ENCODE results near the gene CEBPZ.
A peak's percentile ranks its signal among the peaks of the same experiment; 100 is the strongest.
"Not testable (repeated sequence)": the region's sequence is repeated elsewhere in the genome, so short reads cannot be mapped to it uniquely, and the experiment has no call there.

Gene CEBPZ

GRCh38 chr2:37243435-37243834 lies 12.0 kb upstream of the CEBPZ start:
- DNase-seq (ENCODE audit: low spot score): no peak
- ChIA-PET POLR2A (ENCODE audit: low non-redundant PET) (no interaction called here), CTCF (interaction anchor here (0.6 kb wide), 1 partner anchor 1737 kb away, joined by 7 read pairs; no protein-coding TSS in a partner anchor)
- H3K27ac ChIP-seq: no peak overlapping the region
- no peak for TF ChIP-seq CTCF (conservative IDR thresholded peaks at IDR 0.05; ENCODE audit: low read depth)

GRCh38 chr2:37232131-37232933 lies 936 bp upstream of the CEBPZ start:
- ChIA-PET POLR2A (ENCODE audit: low non-redundant PET) (interaction anchor here (0.6 to 1.0 kb wide), 2 partner anchors 21 to 92 kb away, joined by 3 read pairs; partner anchors contain the start of gene PRKD3), CTCF (interaction anchor here (0.6 kb wide), 1 partner anchor 69 kb away, joined by 3 read pairs; no protein-coding TSS in a partner anchor)
- peak; percentile 46 for DNase-seq (ENCODE audit: low spot score)
- TF ChIP-seq CTCF (conservative IDR thresholded peaks at IDR 0.05; ENCODE audit: low read depth): no peak
- H3K27ac ChIP-seq: peak overlapping the region; percentile 88

- no peak for TF ChIP-seq CTCF (conservative IDR thresholded peaks at IDR 0.05; ENCODE audit: low read depth)
- ChIA-PET POLR2A (ENCODE audit: low non-redundant PET) (no interaction called here), CTCF (no interaction called here)
- no peak overlapping the region for H3K27ac ChIP-seq
- peak; percentile 18 for DNase-seq (ENCODE audit: low spot score)
These were observed 815 bp downstream of the CEBPZ start for GRCh38 chr2:37230581-37230980.

GRCh38 chr2:37228788-37229187 lies 2.6 kb downstream of the CEBPZ start:
- no peak overlapping the region for H3K27ac ChIP-seq
- CTCF ChIA-PET: interaction anchor here (0.7 kb wide), 1 partner anchor 56 kb away, joined by 3 read pairs; no protein-coding TSS in a partner anchor
- no peak for DNase-seq (ENCODE audit: low spot score)
- POLR2A ChIA-PET (ENCODE audit: low non-redundant PET): interaction anchor here (0.6 kb wide), 1 partner anchor 262 kb away, joined by 3 read pairs; the partner anchor contains the start of gene STRN
- no peak for TF ChIP-seq CTCF (conservative IDR thresholded peaks at IDR 0.05; ENCODE audit: low read depth)

GRCh38 chr2:37226863-37227262 lies 4.5 kb downstream of the CEBPZ start:
- ChIA-PET CTCF (no interaction called here), POLR2A (ENCODE audit: low non-redundant PET) (no interaction called here)
- TF ChIP-seq CTCF (conservative IDR thresholded peaks at IDR 0.05; ENCODE audit: low read depth): no peak
- DNase-seq (ENCODE audit: low spot score): no peak
- H3K27ac ChIP-seq: no peak overlapping the region

- DNase-seq (ENCODE audit: low spot score); H3K27ac ChIP-seq; POLR2A ChIA-PET (ENCODE audit: low non-redundant PET); CTCF ChIA-PET: not testable (repeated sequence)
These were observed 6.3 kb downstream of the CEBPZ start for GRCh38 chr2:37225129-37225528.

- ChIA-PET CTCF (no interaction called here), POLR2A (ENCODE audit: low non-redundant PET) (no interaction called here)
- no peak for TF ChIP-seq CTCF (conservative IDR thresholded peaks at IDR 0.05; ENCODE audit: low read depth)
- DNase-seq (ENCODE audit: low spot score): no peak
- no peak overlapping the region for H3K27ac ChIP-seq
These were observed 7.3 kb downstream of the CEBPZ start for GRCh38 chr2:37224063-37224462.

All from RWPE1 (cell line).